Endodermal cell (in vitro differentiated cells): ENCODE results near the gene SEMA3B. TPM values are rescaled to one million over a fixed set of nuclear protein-coding genes. Genes with fewer than 3 reads are reported as not detected.
A peak's percentile ranks its signal among the peaks of the same experiment; 100 is the strongest.

Experiments used
- DNase-seq: peaks from one replicate; pipeline ENCODE4 v3.0.0-alpha.2; 2017
- H3K27ac ChIP-seq: 2 replicates; pipeline ENCODE4 v1.5.1; 2013; ENCODE audit warnings: mild to moderate bottlenecking, low read depth, low read length, moderate library complexity
- H3K27me3 ChIP-seq: 2 replicates; pipeline ENCODE4 v1.6.1; 2013; ENCODE audit warnings: mild to moderate bottlenecking, low read length, moderate library complexity; ENCODE audit not compliant: insufficient read depth, control insufficient read depth, poor library complexity, severe bottlenecking
- H3K36me3 ChIP-seq: 2 replicates; pipeline ENCODE4 v1.7.0; 2013; ENCODE audit warnings: mild to moderate bottlenecking, low read length, moderate library complexity; ENCODE audit not compliant: control insufficient read depth, insufficient read depth
- H3K4me1 ChIP-seq: one replicate; pipeline ENCODE4 v1.7.0; 2013; ENCODE audit warnings: low read length; ENCODE audit not compliant: control insufficient read depth, insufficient read depth
- H3K4me3 ChIP-seq: 2 replicates; pipeline ENCODE4 v1.5.1; 2013; ENCODE audit warnings: mild to moderate bottlenecking, low read length, moderate library complexity
- H3K9ac ChIP-seq: 2 replicates; pipeline ENCODE4 v1.6.1; 2013; ENCODE audit warnings: mild to moderate bottlenecking, low read length, moderate library complexity; ENCODE audit not compliant: poor library complexity, severe bottlenecking; ENCODE audit errors: extremely low read depth
- H3K9me3 ChIP-seq: 2 replicates; pipeline ENCODE4 v1.6.1; 2013; ENCODE audit warnings: mild to moderate bottlenecking, low read length, moderate library complexity; ENCODE audit not compliant: control insufficient read depth
- H3K27ac Mint-ChIP-seq: 2 replicates; pipeline ENCODE4 v1.8.0; 2020; ENCODE audit warnings: mixed read lengths
- H3K27me3 Mint-ChIP-seq: 2 replicates; pipeline ENCODE4 v1.8.0; 2021; ENCODE audit warnings: mild to moderate bottlenecking, mixed read lengths; ENCODE audit not compliant: insufficient read depth
- H3K36me3 Mint-ChIP-seq: 2 replicates; pipeline ENCODE4 v1.8.0; 2020; ENCODE audit warnings: low read depth, mixed read lengths
- H3K4me1 Mint-ChIP-seq: 2 replicates; pipeline ENCODE4 v1.8.0; 2020; ENCODE audit warnings: mixed read lengths
- H3K4me3 Mint-ChIP-seq: 2 replicates; pipeline ENCODE4 v1.8.0; 2020; ENCODE audit warnings: mild to moderate bottlenecking, moderate library complexity, mixed read lengths
- H3K9me3 Mint-ChIP-seq: 2 replicates; pipeline ENCODE4 v1.8.0; 2020; ENCODE audit warnings: mild to moderate bottlenecking, mixed read lengths
- CTCF ChIP-seq: fragments of 200-600 bp; sonication (generic); conservative IDR thresholded peaks from 2 replicates; pipeline ENCODE4 v1.5.0; 2021; ENCODE audit warnings: antibody characterized with exemption, mild to moderate bottlenecking
- WGBS, 2 experiments: methylation state at CpG; one replicate each; pipeline versions ENCODE4 v1.1.5 to v1.1.7; 2013; ENCODE audit warnings: missing lambda C conversion rate in 2 of 2, mixed read lengths in 1 of 2; ENCODE audit not compliant: insufficient coverage in 1 of 2, insufficient read length in 1 of 2; 5-methylcytosine and 5-hydroxymethylcytosine counted together
- total RNA-seq, 2 donors: library from RNA; stranded (reverse); fragmentation: NEBNext Ultra II Directional in 1 of 2; extraction: Animal tissue kit (Norgen Biotek cat#: 25700) in 1 of 2; gene quantifications; 2 replicates in 1 of 2; 3 replicates in 1 of 2; pipeline ENCODE4 v1.2.1, GENCODE V29; 2021

Gene SEMA3B
- total RNA-seq, 2 donors from 2014 or later: 6.5 to 10.3 TPM

GRCh38 chr3:50259432-50260026 is 9.4 kb upstream of the SEMA3B start:
- H3K9me3 Mint-ChIP-seq: no peaks in the 10 kb centered on the region
- H3K4me3 Mint-ChIP-seq: peak overlapping the region; percentile 49
- H3K9ac ChIP-seq: no peak overlapping the region
- DNase-seq: no peak
- H3K27me3 Mint-ChIP-seq: no peaks in the 10 kb centered on the region
- H3K27ac Mint-ChIP-seq: peak overlapping the region; percentile 90
- no peak overlapping the region for H3K4me3 ChIP-seq
- peak overlapping the region; percentile 100 for H3K27ac ChIP-seq
- peaks cover 7% of the 10 kb centered on the region for H3K4me1 ChIP-seq
- peaks cover 11% of the 10 kb centered on the region for H3K4me1 Mint-ChIP-seq
- TF ChIP-seq CTCF: no peak
- H3K27me3 ChIP-seq: no peaks in the 10 kb centered on the region
- H3K36me3 Mint-ChIP-seq: peaks cover 32% of the 10 kb centered on the region
- WGBS, 2 experiments: 70 to 95% methylated on average over 12 to 18 of the region's 18 CpGs
- H3K9me3 ChIP-seq: no peaks in the 10 kb centered on the region
- H3K36me3 ChIP-seq: peaks cover 41% of the 10 kb centered on the region

GRCh38 chr3:50260027-50260941 is 8.7 kb upstream of the SEMA3B start:
- Histone ChIP-seq H3K27me3 (no peaks in the 10 kb centered on the region), H3K9ac (peak overlapping the region; percentile 92), H3K36me3 (peaks cover 33% of the 10 kb centered on the region), H3K9me3 (no peaks in the 10 kb centered on the region), H3K27ac (peak overlapping the region; percentile 100), H3K4me1 (peaks cover 11% of the 10 kb centered on the region), H3K4me3 (peak overlapping the region; percentile 75)
- DNase-seq: peak; percentile 97
- H3K36me3 Mint-ChIP-seq: peaks cover 32% of the 10 kb centered on the region
- WGBS, 2 experiments: 7% methylated on average over 18 to 70 of the region's 70 CpGs
- no peaks in the 10 kb centered on the region for H3K9me3 Mint-ChIP-seq
- H3K4me3 Mint-ChIP-seq: peak overlapping the region; percentile 49
- peak; percentile 99 for TF ChIP-seq CTCF
- peak overlapping the region; percentile 90 for H3K27ac Mint-ChIP-seq
- H3K4me1 Mint-ChIP-seq: peaks cover 14% of the 10 kb centered on the region
- no peaks in the 10 kb centered on the region for H3K27me3 Mint-ChIP-seq

GRCh38 chr3:50260942-50261441 is 8.0 kb upstream of the SEMA3B start:
- peak overlapping the region; percentile 85 for H3K27ac Mint-ChIP-seq
- H3K27ac ChIP-seq: peak overlapping the region; percentile 100
- WGBS, 2 experiments: 93 to 94% methylated on average over 3 to 5 of the region's 5 CpGs

More at GRCh38 chr3:50260942-50261441, 8.0 kb upstream of the SEMA3B start:
- no peak for DNase-seq
- H3K36me3 Mint-ChIP-seq: peaks cover 30% of the 10 kb centered on the region
- Histone ChIP-seq H3K4me3 (peak overlapping the region; percentile 75), H3K9me3 (no peaks in the 10 kb centered on the region), H3K36me3 (peaks cover 31% of the 10 kb centered on the region), H3K9ac (peak overlapping the region; percentile 92), H3K27me3 (no peaks in the 10 kb centered on the region), H3K4me1 (peaks cover 12% of the 10 kb centered on the region)
- H3K4me3 Mint-ChIP-seq: peak overlapping the region; percentile 49
- no peaks in the 10 kb centered on the region for H3K9me3 Mint-ChIP-seq
- no peak for TF ChIP-seq CTCF
- H3K27me3 Mint-ChIP-seq: no peaks in the 10 kb centered on the region
- H3K4me1 Mint-ChIP-seq: peaks cover 20% of the 10 kb centered on the region
